ENCODE results near the gene SLC41A2.

DNA sequence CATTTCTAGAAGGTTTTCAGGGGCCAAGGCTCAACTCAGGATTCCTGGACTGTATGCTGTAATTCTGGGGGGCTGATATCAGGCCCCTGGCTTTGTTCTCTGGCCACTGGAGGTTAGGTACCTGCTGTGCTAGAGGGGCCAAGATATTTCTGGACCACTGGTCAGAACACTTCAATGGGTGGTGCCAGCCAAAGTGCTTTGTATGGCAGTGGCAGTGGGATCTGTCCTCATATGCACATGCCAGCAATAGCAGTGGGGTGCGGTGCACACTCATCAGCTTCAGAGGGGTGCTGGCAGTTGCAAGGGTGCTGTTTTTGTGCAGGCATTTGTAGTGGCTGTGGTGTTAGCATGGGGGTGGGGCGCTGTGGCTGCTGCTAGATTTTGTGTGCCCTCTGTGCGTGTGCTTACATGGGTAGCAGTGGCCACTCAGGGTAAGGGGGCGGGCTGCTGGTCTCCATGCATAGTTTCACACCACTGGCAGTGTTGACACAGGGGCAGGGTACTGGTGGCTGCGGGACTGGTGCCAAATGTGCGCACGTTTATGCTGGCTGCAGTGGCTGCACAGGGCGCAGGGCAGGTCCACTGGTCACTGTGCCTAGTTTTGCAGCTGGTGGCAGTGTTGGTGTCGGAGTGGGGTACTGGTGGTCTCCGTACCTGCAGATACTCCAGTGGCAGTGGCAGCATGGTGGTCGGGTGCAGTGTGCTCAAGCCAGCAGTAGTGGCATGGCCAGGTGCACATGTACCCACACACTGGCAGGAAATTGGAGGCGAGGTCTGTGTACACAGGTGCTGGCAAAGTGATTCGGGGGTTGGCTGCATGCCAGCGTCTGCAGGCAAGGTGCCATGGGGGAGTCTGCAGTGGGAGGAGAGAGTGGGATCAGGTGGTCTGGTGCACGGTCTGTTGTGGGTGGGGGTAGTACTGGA lies 40.6 kb upstream of the SLC41A2 start:
- TF ChIP-seq CTCF (IDR thresholded peaks at IDR 0.05) = no peak
- TF ChIP-seq POLR2AphosphoS5 (IDR thresholded peaks at IDR 0.05) = no peak

All from breast epithelium (tissue), 3 donors.